HepG2 (cell line): ENCODE data around the gene FNDC8. TPM values are rescaled to one million over a fixed set of nuclear protein-coding genes. Genes with fewer than 3 reads are reported as not detected.
A peak's percentile ranks its signal among the peaks of the same experiment; 100 is the strongest.

Experiments used
- ATAC-seq: fragments of 200-7000 bp; cut with Tn5 transposase; 3 replicates; pipeline ENCODE4 v1.9.1; 2020; ENCODE audit warnings: mild to moderate bottlenecking, moderate library complexity
- BruUV-seq: library from RNA; stranded (reverse); fragments of 400-500 nt; replicated peaks from 2 replicates; lab custom pipeline; 2021; lab: Mats Ljungman, UMichigan
- CTCF ChIA-PET: fragments of 300-600 bp; formaldehyde crosslinking; extraction: SDS; loops from one replicate; lab custom pipeline; 2021; ENCODE audit warnings: low total read pairs, inconsistent platforms, low intra/inter-chr PET ratio; lab: Yijun Ruan, JAX
- POLR2A ChIA-PET: fragments of 350-600 bp; sonication (Branson Sonifier 250); formaldehyde crosslinking; loops from one replicate; lab custom pipeline; 2020; ENCODE audit warnings: antibody characterized with exemption, inconsistent platforms; lab: Yijun Ruan, JAX
- DNase-seq: peaks from one replicate; pipeline ENCODE4 v3.0.0-alpha.2; 2015; ENCODE audit warnings: low spot score
- FAIRE-seq: peaks from 3 replicates; lab custom pipeline; 2011; peaks lifted over from hg19 to GRCh38; lab: Jason Lieb, UNC
- H2AFZ ChIP-seq: one replicate; pipeline ENCODE4 v1.6.1; 2011; ENCODE audit warnings: low read length, inconsistent platforms
- H3K27ac ChIP-seq: fragments of 300-600 bp; 3 replicates; pipeline ENCODE4 v1.8.0; 2011; ENCODE audit warnings: mixed run types, mild to moderate bottlenecking, mixed read lengths, low read length, inconsistent platforms; ENCODE audit not compliant: insufficient read depth; ENCODE audit errors: extremely low read length
- H3K27me3 ChIP-seq, 2 experiments: fragments of 200-600 bp in 1 of 2; 2 replicates in 1 of 2; 3 replicates in 1 of 2; pipeline versions ENCODE4 v1.6.0 to v1.8.0; 2011; ENCODE audit warnings: low read length in 2 of 2, mild to moderate bottlenecking in 2 of 2, moderate library complexity in 2 of 2, inconsistent platforms in 1 of 2; ENCODE audit not compliant: insufficient read depth in 2 of 2, control insufficient read depth in 1 of 2
- H3K36me3 ChIP-seq, 2 experiments: fragments of 200-600 bp in 1 of 2; replicated peaks in 1 of 2; 2 replicates in 1 of 2; 3 replicates in 1 of 2; pipeline versions ENCODE4 v1.5.1 to v1.8.0; 2011; ENCODE audit warnings: low read length in 2 of 2, inconsistent platforms in 1 of 2; ENCODE audit not compliant: insufficient read depth in 2 of 2, control insufficient read depth in 1 of 2
- H3K4me1 ChIP-seq: 2 replicates; pipeline ENCODE4 v1.5.1; 2012; ENCODE audit warnings: low read length, inconsistent platforms; ENCODE audit not compliant: insufficient read depth
- H3K4me2 ChIP-seq: 2 replicates; pipeline ENCODE4 v1.6.0; 2011; ENCODE audit warnings: low read depth, low read length, inconsistent platforms
- H3K4me3 ChIP-seq, 3 experiments: fragments of 200-600 bp in 1 of 3; sonication (generic), shearing (Covaris generic) in 1 of 3; replicated peaks in 1 of 3; 2 replicates each; pipeline ENCODE4 v1.5.1; 2011 to 2016; ENCODE audit warnings: low read length in 3 of 3, inconsistent platforms in 2 of 3, low read depth in 2 of 3, mild to moderate bottlenecking in 2 of 3, control low read depth in 1 of 3, mixed read lengths in 1 of 3; ENCODE audit not compliant: insufficient read depth in 1 of 3
- H3K79me2 ChIP-seq: one replicate; pipeline ENCODE4 v1.6.1; 2011; ENCODE audit warnings: low read length, inconsistent platforms; ENCODE audit not compliant: insufficient read depth
- H3K9ac ChIP-seq: 2 replicates; pipeline ENCODE4 v1.6.0; 2011; ENCODE audit warnings: mild to moderate bottlenecking, low read depth, low read length, inconsistent platforms; ENCODE audit not compliant: insufficient read depth
- H3K9me3 ChIP-seq: 2 replicates; pipeline ENCODE4 v1.5.1; 2012; ENCODE audit warnings: mild to moderate bottlenecking, low read length
- H4K20me1 ChIP-seq: 2 replicates; pipeline ENCODE4 v1.6.0; 2011; ENCODE audit warnings: inconsistent platforms, mild to moderate bottlenecking, low read length, moderate library complexity; ENCODE audit not compliant: insufficient read depth
- EP300 ChIP-seq, 3 experiments: sonication (generic) in 1 of 3; formaldehyde crosslinking in 1 of 3; IDR thresholded peaks; 2 replicates each; pipeline versions ENCODE4 v1.5.1 to v1.6.1; 2011 to 2020; ENCODE audit warnings: low read depth in 2 of 3, low read length in 2 of 3, borderline replicate concordance in 1 of 3, improper control_type of control experiment in 1 of 3, mild to moderate bottlenecking in 1 of 3, missing genetic modification reagents in 1 of 3, moderate library complexity in 1 of 3
- MZF1 ChIP-seq: sonication (generic); formaldehyde crosslinking; IDR thresholded peaks from 2 replicates; pipeline ENCODE4 v1.8.1; 2023; ENCODE audit warnings: mild to moderate bottlenecking, missing genetic modification reagents, borderline replicate concordance
- ONECUT2 ChIP-seq: sonication (generic); formaldehyde crosslinking; IDR thresholded peaks from 2 replicates; pipeline ENCODE4 v1.4.0; 2020; ENCODE audit warnings: missing genetic modification reagents
- POLR2AphosphoS5 ChIP-seq: IDR thresholded peaks from 2 replicates; pipeline ENCODE4 v1.6.1; 2012; ENCODE audit warnings: low read depth, low read length
- POLR2G ChIP-seq: fragments of 200-400 bp; formaldehyde crosslinking; IDR thresholded peaks from 2 replicates; pipeline ENCODE4 v1.6.1; 2018; ENCODE audit warnings: mild to moderate bottlenecking, low read depth, low read length, moderate library complexity
- SOX13 ChIP-seq, 3 experiments: fragments of 450-650 bp in 1 of 3; sonication (generic) in 1 of 3; formaldehyde crosslinking in 1 of 3; IDR thresholded peaks in 2 of 3; conservative IDR thresholded peaks in 1 of 3; 2 replicates each; pipeline versions ENCODE4 v1.5.0 to v1.6.1; 2016 to 2020; ENCODE audit warnings: antibody characterized with exemption in 1 of 3, mild to moderate bottlenecking in 1 of 3, missing compliant biosample characterization in 1 of 3, missing genetic modification reagents in 1 of 3, moderate library complexity in 1 of 3
- TGIF2 ChIP-seq: IDR thresholded peaks from 2 replicates; pipeline ENCODE4 v1.6.1; 2016; ENCODE audit warnings: control low read depth, missing compliant biosample characterization
- ZNF121 ChIP-seq: sonication (generic); formaldehyde crosslinking; IDR thresholded peaks from 2 replicates; pipeline ENCODE4 v1.5.0; 2020; ENCODE audit warnings: mild to moderate bottlenecking, missing genetic modification reagents
- ZNF232 ChIP-seq: sonication (generic); formaldehyde crosslinking; IDR thresholded peaks from 2 replicates; pipeline ENCODE4 v1.4.0; 2020; ENCODE audit warnings: missing genetic modification reagents, borderline replicate concordance
- ZNF251 ChIP-seq: sonication (generic); formaldehyde crosslinking; IDR thresholded peaks from 2 replicates; pipeline ENCODE4 v1.9.0; 2021; ENCODE audit warnings: mild to moderate bottlenecking, missing genetic modification reagents
- ZNF83 ChIP-seq: sonication (generic); formaldehyde crosslinking; IDR thresholded peaks from 2 replicates; pipeline ENCODE4 v1.4.0; 2020; ENCODE audit warnings: missing genetic modification reagents, mild to moderate bottlenecking, borderline replicate concordance
- ZZZ3 ChIP-seq: sonication (generic); formaldehyde crosslinking; IDR thresholded peaks from 2 replicates; pipeline ENCODE4 v1.4.0; 2020; ENCODE audit warnings: missing genetic modification reagents, mild to moderate bottlenecking, borderline replicate concordance
- WGBS: methylation state at CpG from one replicate; pipeline ENCODE4 v1.1.6; 2017; ENCODE audit warnings: low lambda C conversion rate; 5-methylcytosine and 5-hydroxymethylcytosine counted together
- in situ Hi-C: cut with HindIII; loops from 2 replicates; pipeline ENCODE4 v1.10.0; 2017; ENCODE audit warnings: low pct_unique_long_range_greater_than_20kb; ENCODE audit not compliant: extremely low pct_ligation_motif_present
- intact Hi-C: fragments of 100-400 bp; cut with micrococcal nuclease; formaldehyde crosslinking; loops from one replicate; pipeline ENCODE4 v1.10.0; 2022; ENCODE audit not compliant: unreplicated experiment
- polyA plus RNA-seq, 8 experiments: library from polyadenylated mRNA; depleted of rRNA in 3 of 8; stranded (reverse) in 7 of 8; unstranded in 1 of 8; fragments of >200 nt; fragmentation: Illumina TruSeq in 4 of 8; extraction: Trizol in 4 of 8; gene quantifications; 2 replicates each; pipeline versions ENCODE4 v1.2.1 to v1.2.3, GENCODE V29; 2011 to 2016; ENCODE audit warnings: low read depth in 4 of 8, missing spikeins in 1 of 8, mixed read lengths in 1 of 8; ENCODE audit not compliant: insufficient read depth in 1 of 8
- total RNA-seq, 5 experiments: library from RNA; depleted of rRNA; stranded (reverse); fragments of >200 nt; fragmentation: Illumina TruSeq; extraction: Trizol; gene quantifications; 2 replicates each; pipeline ENCODE4 v1.2.3, GENCODE V29; 2016; ENCODE audit warnings: low read depth in 1 of 5
- TF ChIP-seq, protein P1 (sequence below): sonication (generic); IDR thresholded peaks from 2 replicates; pipeline ENCODE4 v1.6.1; 2016; ENCODE audit warnings: low read depth, borderline replicate concordance
- TF ChIP-seq, protein P2 (sequence below): sonication (generic); formaldehyde crosslinking; IDR thresholded peaks from 2 replicates; pipeline ENCODE4 v1.9.0; 2021; ENCODE audit warnings: missing genetic modification reagents, borderline replicate concordance
- TF ChIP-seq, protein P3 (sequence below), 2 experiments: fragments of 450-650 bp in 1 of 2; sonication (generic) in 1 of 2; formaldehyde crosslinking; IDR thresholded peaks; 2 replicates each; pipeline versions ENCODE4 v1.5.0 to v1.8.0; 2020 to 2022; ENCODE audit warnings: mild to moderate bottlenecking in 1 of 2, missing genetic modification reagents in 1 of 2
- TF ChIP-seq, protein P4 (sequence below): sonication (generic); formaldehyde crosslinking; IDR thresholded peaks from 2 replicates; pipeline ENCODE4 v1.5.1; 2020; ENCODE audit warnings: missing genetic modification reagents, mild to moderate bottlenecking, borderline replicate concordance

Gene FNDC8
- total and polyA plus RNA-seq, 2 of the 13 experiments (the other 11 are each of a cell fraction or from before 2014, with no cell fraction given) = not detected

DNA sequence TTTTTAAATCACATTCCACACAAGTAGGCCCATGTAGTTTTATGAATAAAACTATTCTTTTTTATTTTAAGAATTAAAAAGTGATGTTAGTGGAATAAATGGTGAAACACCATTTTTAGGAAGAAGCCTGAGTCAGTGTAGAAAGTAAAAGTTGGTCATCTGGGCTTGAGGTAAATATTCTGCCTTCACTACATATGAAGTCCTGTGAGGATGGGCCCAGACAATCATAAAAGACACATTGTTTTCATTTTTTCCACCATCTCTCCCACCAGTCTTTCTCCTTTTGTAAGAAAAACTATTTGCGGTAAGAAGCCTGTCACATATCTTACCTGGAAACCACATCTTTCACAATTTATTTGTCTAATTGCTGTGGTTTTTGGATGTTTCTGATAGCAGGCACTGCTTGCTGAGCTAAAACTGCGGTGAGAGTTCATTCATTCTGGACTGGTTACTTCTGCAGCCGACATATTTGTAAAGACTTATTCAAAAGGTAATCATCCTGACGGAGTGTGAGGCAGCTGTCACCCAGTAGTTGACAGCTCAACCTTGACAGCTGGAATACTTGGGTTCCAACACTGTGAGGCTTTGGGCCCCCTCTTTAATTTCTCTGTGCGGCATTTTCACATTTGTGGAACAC lies 47.3 kb upstream of the FNDC8 start:
- FAIRE-seq = peak; percentile 30
- Histone ChIP-seq H3K36me3 (no peaks in the 10 kb centered on the region; a peak in 1 of 5 replicates), H3K4me1 (peaks cover 90% of the 10 kb centered on the region), H3K27me3 (no peaks in the 10 kb centered on the region; a peak in 1 of 5 replicates), H3K4me3 (peak overlapping the region in 2 of 3 experiments; percentile 43 to 56; a peak in 2 of 6 replicates), H2AFZ (no peak overlapping the region), H3K9ac (peak overlapping the region; percentile 57), H3K27ac (peak overlapping the region; percentile 81), H3K9me3 (no peaks in the 10 kb centered on the region), H3K79me2 (peaks cover 83% of the 10 kb centered on the region), H3K4me2 (peak overlapping the region; percentile 85), H4K20me1 (no peaks in the 10 kb centered on the region)
- in situ Hi-C loops = no loop called here
- DNase-seq = peak; percentile 69
- peak; percentile 64 for ATAC-seq
- CTCF ChIA-PET = no interaction called here
- WGBS = 8% methylated on average over 5 of the region's 5 CpGs
- POLR2A ChIA-PET = interaction anchor here (1.0 to 2.7 kb wide), 4 partner anchors 10 to 23 kb away, joined by 4 to 54 read pairs (median 16); partner anchors contain the start of gene RFFL
- BruUV-seq = no TSS peak
- intact Hi-C loops = no loop called here
- TF ChIP-seq ZNF232 (CRISPR knock-in tag) (no peak), TGIF2 (CRISPR knock-in tag) (peak; percentile 67; the same call in 1 of the 2 replicates), ZZZ3 (CRISPR knock-in tag) (no peak), EP300 (IDR thresholded peaks at IDR 0.05; ENCODE audit: low read depth in 2 of 2, low read length in 2 of 2) (peak in 1 of 2 experiments; percentile 27; a peak in 1 of 4 replicates), EP300 (CRISPR knock-in tag; IDR thresholded peaks at IDR 0.05; ENCODE audit: borderline replicate concordance) (no peak), POLR2G (no peak), ZNF121 (no peak), ZNF251 (CRISPR knock-in tag) (no peak), SOX13 (IDR thresholded peaks at IDR 0.05) (no peak), SOX13 (CRISPR knock-in tag; conservative IDR thresholded peaks at IDR 0.05 in 1 of 2, IDR thresholded peaks at IDR 0.05 in 1 of 2) (peak in 1 of 2 experiments; percentile 29; a peak in 1 of 4 replicates), MZF1 (no peak), ZNF83 (CRISPR knock-in tag) (no peak), POLR2AphosphoS5 (no peak), ONECUT2 (no peak)
- TF ChIP-seq, protein P1, sequence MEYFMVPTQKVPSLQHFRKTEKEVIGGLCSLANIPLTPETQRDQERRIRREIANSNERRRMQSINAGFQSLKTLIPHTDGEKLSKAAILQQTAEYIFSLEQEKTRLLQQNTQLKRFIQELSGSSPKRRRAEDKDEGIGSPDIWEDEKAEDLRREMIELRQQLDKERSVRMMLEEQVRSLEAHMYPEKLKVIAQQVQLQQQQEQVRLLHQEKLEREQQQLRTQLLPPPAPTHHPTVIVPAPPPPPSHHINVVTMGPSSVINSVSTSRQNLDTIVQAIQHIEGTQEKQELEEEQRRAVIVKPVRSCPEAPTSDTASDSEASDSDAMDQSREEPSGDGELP = peak; percentile 57; the same call in 1 of the 2 replicates
- TF ChIP-seq, protein P2, sequence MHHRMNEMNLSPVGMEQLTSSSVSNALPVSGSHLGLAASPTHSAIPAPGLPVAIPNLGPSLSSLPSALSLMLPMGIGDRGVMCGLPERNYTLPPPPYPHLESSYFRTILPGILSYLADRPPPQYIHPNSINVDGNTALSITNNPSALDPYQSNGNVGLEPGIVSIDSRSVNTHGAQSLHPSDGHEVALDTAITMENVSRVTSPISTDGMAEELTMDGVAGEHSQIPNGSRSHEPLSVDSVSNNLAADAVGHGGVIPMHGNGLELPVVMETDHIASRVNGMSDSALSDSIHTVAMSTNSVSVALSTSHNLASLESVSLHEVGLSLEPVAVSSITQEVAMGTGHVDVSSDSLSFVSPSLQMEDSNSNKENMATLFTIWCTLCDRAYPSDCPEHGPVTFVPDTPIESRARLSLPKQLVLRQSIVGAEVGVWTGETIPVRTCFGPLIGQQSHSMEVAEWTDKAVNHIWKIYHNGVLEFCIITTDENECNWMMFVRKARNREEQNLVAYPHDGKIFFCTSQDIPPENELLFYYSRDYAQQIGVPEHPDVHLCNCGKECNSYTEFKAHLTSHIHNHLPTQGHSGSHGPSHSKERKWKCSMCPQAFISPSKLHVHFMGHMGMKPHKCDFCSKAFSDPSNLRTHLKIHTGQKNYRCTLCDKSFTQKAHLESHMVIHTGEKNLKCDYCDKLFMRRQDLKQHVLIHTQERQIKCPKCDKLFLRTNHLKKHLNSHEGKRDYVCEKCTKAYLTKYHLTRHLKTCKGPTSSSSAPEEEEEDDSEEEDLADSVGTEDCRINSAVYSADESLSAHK (CRISPR knock-in tag) = no peak
- TF ChIP-seq, protein P3, sequence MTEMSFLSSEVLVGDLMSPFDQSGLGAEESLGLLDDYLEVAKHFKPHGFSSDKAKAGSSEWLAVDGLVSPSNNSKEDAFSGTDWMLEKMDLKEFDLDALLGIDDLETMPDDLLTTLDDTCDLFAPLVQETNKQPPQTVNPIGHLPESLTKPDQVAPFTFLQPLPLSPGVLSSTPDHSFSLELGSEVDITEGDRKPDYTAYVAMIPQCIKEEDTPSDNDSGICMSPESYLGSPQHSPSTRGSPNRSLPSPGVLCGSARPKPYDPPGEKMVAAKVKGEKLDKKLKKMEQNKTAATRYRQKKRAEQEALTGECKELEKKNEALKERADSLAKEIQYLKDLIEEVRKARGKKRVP (CRISPR knock-in tag; IDR thresholded peaks at IDR 0.05) = 0 out of 4 replicates have a peak, but pooled peaks of 1 of the 2 experiments have one; percentile 16
- TF ChIP-seq, protein P4, sequence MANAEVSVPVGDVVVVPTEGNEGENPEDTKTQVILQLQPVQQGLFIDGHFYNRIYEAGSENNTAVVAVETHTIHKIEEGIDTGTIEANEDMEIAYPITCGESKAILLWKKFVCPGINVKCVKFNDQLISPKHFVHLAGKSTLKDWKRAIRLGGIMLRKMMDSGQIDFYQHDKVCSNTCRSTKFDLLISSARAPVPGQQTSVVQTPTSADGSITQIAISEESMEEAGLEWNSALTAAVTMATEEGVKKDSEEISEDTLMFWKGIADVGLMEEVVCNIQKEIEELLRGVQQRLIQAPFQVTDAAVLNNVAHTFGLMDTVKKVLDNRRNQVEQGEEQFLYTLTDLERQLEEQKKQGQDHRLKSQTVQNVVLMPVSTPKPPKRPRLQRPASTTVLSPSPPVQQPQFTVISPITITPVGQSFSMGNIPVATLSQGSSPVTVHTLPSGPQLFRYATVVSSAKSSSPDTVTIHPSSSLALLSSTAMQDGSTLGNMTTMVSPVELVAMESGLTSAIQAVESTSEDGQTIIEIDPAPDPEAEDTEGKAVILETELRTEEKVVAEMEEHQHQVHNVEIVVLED = no peak
